Fibroblast of pulmonary artery (primary cell): Measurements from ENCODE around the gene FAN1.

Experiments used
- DNase-seq: peaks from one replicate; pipeline ENCODE4 v3.0.0-alpha.2; 2010; ENCODE audit warnings: low read depth
- H3K4me3 ChIP-seq: replicated peaks from 2 replicates; pipeline ENCODE4 v1.5.1; 2011; ENCODE audit warnings: low read depth, mild to moderate bottlenecking, control low read depth, low read length, moderate library complexity
- TF ChIP-seq, protein P1 (sequence below): IDR thresholded peaks from 2 replicates; pipeline ENCODE4 v1.5.1; 2011; ENCODE audit warnings: mild to moderate bottlenecking, control low read depth, low read length, inconsistent platforms; ENCODE audit errors: missing control alignments

Gene FAN1

DNA sequence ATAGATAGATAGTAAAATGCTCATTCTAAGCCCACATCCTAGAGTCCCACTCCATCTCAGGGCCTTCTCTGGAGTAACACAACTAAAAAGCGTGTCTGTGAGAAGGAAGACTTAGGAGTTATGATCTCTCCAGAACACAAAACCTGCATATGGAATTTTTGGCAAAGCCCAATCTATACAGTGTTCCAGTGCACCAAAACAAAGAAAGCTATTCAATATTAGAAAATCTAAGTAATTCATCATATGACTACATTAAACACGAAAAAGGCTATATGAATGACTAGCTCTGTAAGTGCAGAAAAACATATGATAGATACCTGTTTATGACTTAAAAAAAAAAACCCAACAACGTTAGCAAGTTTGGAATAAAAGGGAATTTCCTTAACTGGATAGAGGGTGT, 60.0 kb downstream of the FAN1 start:
- no peak overlapping the region for H3K4me3 ChIP-seq
- no peak for DNase-seq
- TF ChIP-seq, protein P1, sequence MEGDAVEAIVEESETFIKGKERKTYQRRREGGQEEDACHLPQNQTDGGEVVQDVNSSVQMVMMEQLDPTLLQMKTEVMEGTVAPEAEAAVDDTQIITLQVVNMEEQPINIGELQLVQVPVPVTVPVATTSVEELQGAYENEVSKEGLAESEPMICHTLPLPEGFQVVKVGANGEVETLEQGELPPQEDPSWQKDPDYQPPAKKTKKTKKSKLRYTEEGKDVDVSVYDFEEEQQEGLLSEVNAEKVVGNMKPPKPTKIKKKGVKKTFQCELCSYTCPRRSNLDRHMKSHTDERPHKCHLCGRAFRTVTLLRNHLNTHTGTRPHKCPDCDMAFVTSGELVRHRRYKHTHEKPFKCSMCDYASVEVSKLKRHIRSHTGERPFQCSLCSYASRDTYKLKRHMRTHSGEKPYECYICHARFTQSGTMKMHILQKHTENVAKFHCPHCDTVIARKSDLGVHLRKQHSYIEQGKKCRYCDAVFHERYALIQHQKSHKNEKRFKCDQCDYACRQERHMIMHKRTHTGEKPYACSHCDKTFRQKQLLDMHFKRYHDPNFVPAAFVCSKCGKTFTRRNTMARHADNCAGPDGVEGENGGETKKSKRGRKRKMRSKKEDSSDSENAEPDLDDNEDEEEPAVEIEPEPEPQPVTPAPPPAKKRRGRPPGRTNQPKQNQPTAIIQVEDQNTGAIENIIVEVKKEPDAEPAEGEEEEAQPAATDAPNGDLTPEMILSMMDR, result no peak

DNA sequence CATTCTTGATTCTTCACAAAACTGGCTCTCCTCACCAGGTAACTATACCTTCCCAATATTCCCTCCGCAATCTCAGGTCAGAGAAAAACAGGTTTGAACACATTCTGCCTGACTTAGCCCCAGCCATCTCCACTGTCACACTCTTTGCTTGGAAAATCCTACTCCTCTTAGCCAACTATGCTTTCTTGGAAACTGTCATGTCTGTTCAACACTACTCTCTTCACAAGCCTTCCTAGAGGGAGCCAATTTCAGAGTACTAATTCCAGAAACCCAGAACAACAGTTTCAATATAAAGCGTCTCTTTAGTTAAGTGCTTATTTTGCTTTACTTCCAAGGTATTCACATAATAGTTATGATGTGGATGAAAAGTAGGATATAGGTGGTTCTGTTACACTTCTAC, 66.0 kb downstream of the FAN1 start:
- no peak overlapping the region for H3K4me3 ChIP-seq
- no peak for DNase-seq
- TF ChIP-seq, protein P1, result no peak

DNA sequence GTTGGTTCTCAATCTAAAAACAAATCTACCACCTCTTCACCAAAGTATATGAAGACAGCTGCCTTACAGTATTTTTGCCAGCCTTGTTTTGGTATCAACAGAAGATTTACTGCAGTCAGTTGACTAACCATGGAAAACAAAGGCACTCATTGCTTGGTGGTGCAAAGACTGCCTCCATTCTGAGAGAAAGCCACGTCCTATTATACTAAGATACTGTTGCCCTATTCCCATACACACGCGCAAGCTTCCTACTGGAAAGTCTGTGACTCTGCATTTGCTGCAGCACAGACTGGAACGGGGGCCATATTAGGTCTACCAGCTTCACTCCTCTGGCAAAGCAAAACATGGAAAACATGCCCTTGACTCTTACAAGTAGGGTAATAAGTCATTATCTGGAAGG, 69.7 kb downstream of the FAN1 start:
- H3K4me3 ChIP-seq, result no peak overlapping the region
- TF ChIP-seq, protein P1, result no peak
- no peak for DNase-seq

DNA sequence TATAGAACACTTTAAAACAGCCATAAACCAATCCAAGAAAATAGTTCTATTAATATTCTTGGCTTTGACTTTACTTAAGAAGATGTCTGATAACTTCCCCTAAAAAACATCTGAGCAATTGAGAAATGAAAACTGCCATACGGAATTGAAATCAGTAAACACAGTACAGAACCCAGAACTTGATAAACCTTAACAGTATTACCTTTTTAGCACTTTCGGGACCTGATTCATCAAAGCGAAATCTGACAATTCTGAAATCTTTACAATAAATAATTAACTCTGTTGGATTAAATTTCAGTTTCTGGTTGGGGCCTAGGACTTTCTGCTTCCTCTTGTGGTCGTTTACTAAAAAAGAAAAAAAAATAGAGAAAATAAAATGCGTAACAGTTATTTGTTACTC, 70.4 kb downstream of the FAN1 start:
- H3K4me3 ChIP-seq, result no peak overlapping the region
- TF ChIP-seq, protein P1, result no peak
- DNase-seq, result no peak

DNA sequence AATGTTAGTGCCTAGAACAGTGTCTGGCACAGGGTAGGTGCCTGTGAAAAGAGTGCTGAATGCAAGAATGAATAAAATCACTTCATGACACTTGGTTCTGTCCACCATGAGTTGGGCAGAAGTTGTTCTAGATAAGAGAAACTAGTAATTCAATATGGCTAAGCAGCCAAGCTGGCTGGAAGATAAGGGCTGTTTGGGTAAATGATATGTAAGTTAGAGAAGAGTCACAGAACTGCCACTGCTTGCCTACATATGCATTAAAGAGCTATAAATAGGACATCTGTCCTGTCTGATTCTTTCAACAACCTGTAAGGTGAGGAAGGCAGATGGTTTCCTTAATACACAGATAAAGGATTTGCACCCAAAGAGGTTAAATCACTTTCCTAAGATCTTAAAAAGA, 74.6 kb downstream of the FAN1 start:
- DNase-seq, result no peak
- TF ChIP-seq, protein P1, result no peak
- no peak overlapping the region for H3K4me3 ChIP-seq

DNA sequence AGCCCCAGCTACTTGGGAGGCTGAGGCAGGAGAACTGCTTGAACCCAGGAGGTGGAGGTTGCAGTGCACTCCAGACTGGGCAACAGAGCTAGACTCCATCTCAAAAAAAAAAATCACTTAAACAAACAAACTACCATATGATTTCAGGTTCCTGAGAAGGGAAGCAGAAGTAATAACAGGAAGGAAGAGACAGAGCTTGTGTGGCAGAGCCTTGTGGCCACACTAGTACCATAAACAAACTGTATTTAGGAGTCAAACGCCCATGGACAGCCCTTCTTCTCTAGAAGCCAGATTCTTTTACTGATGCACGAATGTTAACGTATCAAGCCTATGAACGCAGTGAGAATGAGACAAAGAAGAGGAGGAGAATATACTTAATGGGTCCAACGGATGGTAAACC, 75.7 kb downstream of the FAN1 start:
- no peak overlapping the region for H3K4me3 ChIP-seq
- TF ChIP-seq, protein P1, result no peak
- DNase-seq, result no peak

DNA sequence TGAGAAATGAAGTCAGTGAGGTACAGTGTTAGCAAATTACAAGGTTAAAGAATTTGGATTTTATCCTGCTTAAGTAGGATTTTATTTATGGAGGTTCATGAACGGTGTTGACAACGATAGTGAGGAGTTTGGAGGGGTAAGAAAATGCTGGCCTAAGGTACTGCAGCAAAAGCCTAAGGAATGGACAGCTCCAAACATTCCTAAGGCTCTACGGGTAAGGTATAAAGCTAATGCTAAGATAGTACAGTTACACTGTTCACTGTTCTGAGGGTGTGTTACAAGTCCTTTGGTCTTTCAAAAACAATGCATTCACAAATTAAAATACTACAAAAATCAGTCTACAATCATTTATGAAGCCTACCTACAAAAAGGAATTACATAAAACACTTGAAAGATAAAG, 80.4 kb downstream of the FAN1 start:
- TF ChIP-seq, protein P1, result no peak
- no peak overlapping the region for H3K4me3 ChIP-seq
- no peak for DNase-seq
